ENCODE results near the gene RGS7.
"Not testable (repeated sequence)": the region's sequence is repeated elsewhere in the genome, so short reads cannot be mapped to it uniquely, and the experiment has no call there.

Gene RGS7

GRCh38 chr1:241331328-241332036 lies 25.5 kb downstream of the RGS7 start:
- DNase-seq: no peak

- DNase-seq: no peak
Measured at GRCh38 chr1:241330619-241331327, 26.2 kb downstream of the RGS7 start.

GRCh38 chr1:241325456-241325855 lies 31.5 kb downstream of the RGS7 start:
- DNase-seq: no peak

- peak; percentile 43 for DNase-seq
Measured at GRCh38 chr1:241323514-241324195, 33.4 kb downstream of the RGS7 start.

GRCh38 chr1:241317676-241318075 lies 39.3 kb downstream of the RGS7 start:
- DNase-seq: no peak

- no peak for DNase-seq
Measured at GRCh38 chr1:241316372-241316771, 40.6 kb downstream of the RGS7 start.

- no peak for DNase-seq
Measured at GRCh38 chr1:241311056-241311746, 45.8 kb downstream of the RGS7 start.

GRCh38 chr1:241310451-241310850 lies 46.6 kb downstream of the RGS7 start:
- no peak for DNase-seq

- DNase-seq: no peak
Measured at GRCh38 chr1:241309651-241310050, 47.4 kb downstream of the RGS7 start.

- DNase-seq: no peak
Measured at GRCh38 chr1:241308471-241308870, 48.5 kb downstream of the RGS7 start.

GRCh38 chr1:241308011-241308410 lies 49.0 kb downstream of the RGS7 start:
- no peak for DNase-seq

- DNase-seq: no peak
Measured at GRCh38 chr1:241306125-241306790, 50.7 kb downstream of the RGS7 start.

- DNase-seq: not testable (repeated sequence)
Measured at GRCh38 chr1:241302024-241302423, 55.0 kb downstream of the RGS7 start.

- DNase-seq: no peak
Measured at GRCh38 chr1:241299347-241299746, 57.7 kb downstream of the RGS7 start.

- no peak for DNase-seq
Measured at GRCh38 chr1:241292973-241293372, 64.0 kb downstream of the RGS7 start.

GRCh38 chr1:241291548-241291947 lies 65.5 kb downstream of the RGS7 start:
- not testable (repeated sequence) for DNase-seq

GRCh38 chr1:241286486-241286885 lies 70.5 kb downstream of the RGS7 start:
- DNase-seq: no peak

- DNase-seq: no peak
Measured at GRCh38 chr1:241276391-241276790, 80.6 kb downstream of the RGS7 start.

GRCh38 chr1:241275981-241276380 lies 81.0 kb downstream of the RGS7 start:
- no peak for DNase-seq

GRCh38 chr1:241275226-241275625 lies 81.8 kb downstream of the RGS7 start:
- DNase-seq: no peak

GRCh38 chr1:241274693-241275092 lies 82.3 kb downstream of the RGS7 start:
- DNase-seq: no peak

GRCh38 chr1:241272828-241273227 lies 84.2 kb downstream of the RGS7 start:
- DNase-seq: no peak

- no peak for DNase-seq
Measured at GRCh38 chr1:241271427-241271826, 85.6 kb downstream of the RGS7 start.

Data from GOT3 (cell line).